Measurements from ENCODE around the gene STK38.

STK38 gene

GRCh38 chr6:36492621-36493020, 54.7 kb downstream of the STK38 start (continued):
- TF ChIP-seq CREB5 (CRISPR knock-in tag; IDR thresholded peaks at IDR 0.05; ENCODE audit: low read depth): no peak
- TF ChIP-seq ISL1 (CRISPR knock-in tag; IDR thresholded peaks at IDR 0.05): no peak
- TF ChIP-seq ZFP3 (CRISPR knock-in tag; IDR thresholded peaks at IDR 0.05): no peak
- no peak for TF ChIP-seq TOX (CRISPR knock-in tag; IDR thresholded peaks at IDR 0.05; ENCODE audit: borderline replicate concordance)
- no peak for TF ChIP-seq ZNF8 (CRISPR knock-in tag; IDR thresholded peaks at IDR 0.05)
- no peak for TF ChIP-seq ZNF565 (CRISPR knock-in tag; conservative IDR thresholded peaks at IDR 0.05; ENCODE audit: low read depth)
- TF ChIP-seq PPARA (CRISPR knock-in tag; IDR thresholded peaks at IDR 0.05; ENCODE audit: borderline replicate concordance): no peak
- TF ChIP-seq OSR1 (CRISPR knock-in tag; IDR thresholded peaks at IDR 0.05): no peak
- TF ChIP-seq SNAI2 (CRISPR knock-in tag; IDR thresholded peaks at IDR 0.05): no peak

GRCh38 chr6:36492092-36492491, 55.2 kb downstream of the STK38 start:
- no peak for TF ChIP-seq GLIS3 (CRISPR knock-in tag; IDR thresholded peaks at IDR 0.05)
- no peak for TF ChIP-seq ARNTL (CRISPR knock-in tag; IDR thresholded peaks at IDR 0.05; ENCODE audit: borderline replicate concordance, low read depth)
- TF ChIP-seq CSRNP3 (CRISPR knock-in tag; IDR thresholded peaks at IDR 0.05): no peak
- no peak for TF ChIP-seq TCF4 (CRISPR knock-in tag; IDR thresholded peaks at IDR 0.05; ENCODE audit: borderline replicate concordance)
- no peak for TF ChIP-seq CREB5 (CRISPR knock-in tag; IDR thresholded peaks at IDR 0.05; ENCODE audit: low read depth)
- TF ChIP-seq ZNF565 (CRISPR knock-in tag; conservative IDR thresholded peaks at IDR 0.05; ENCODE audit: low read depth): no peak
- TF ChIP-seq TOX (CRISPR knock-in tag; IDR thresholded peaks at IDR 0.05; ENCODE audit: borderline replicate concordance): no peak
- no peak for TF ChIP-seq ISL1 (CRISPR knock-in tag; IDR thresholded peaks at IDR 0.05)
- TF ChIP-seq POU6F1 (CRISPR knock-in tag; IDR thresholded peaks at IDR 0.05; ENCODE audit: borderline replicate concordance, low read depth): no peak
- TF ChIP-seq BACH2 (CRISPR knock-in tag; IDR thresholded peaks at IDR 0.05; ENCODE audit: borderline replicate concordance): no peak
- TF ChIP-seq RARB (CRISPR knock-in tag; IDR thresholded peaks at IDR 0.05): no peak
- TF ChIP-seq CSDC2 (CRISPR knock-in tag; IDR thresholded peaks at IDR 0.05): no peak
- TF ChIP-seq ZNF70 (CRISPR knock-in tag; IDR thresholded peaks at IDR 0.05): no peak
- TF ChIP-seq ESRRG (CRISPR knock-in tag; IDR thresholded peaks at IDR 0.05): no peak
- no peak for TF ChIP-seq OSR1 (CRISPR knock-in tag; IDR thresholded peaks at IDR 0.05)
- no peak for TF ChIP-seq ZFP30 (CRISPR knock-in tag; IDR thresholded peaks at IDR 0.05)
- TF ChIP-seq ZFP3 (CRISPR knock-in tag; IDR thresholded peaks at IDR 0.05): no peak
- no peak for ATAC-seq

GRCh38 chr6:36491378-36491965, 55.8 kb downstream of the STK38 start:
- ATAC-seq: no peak
- TF ChIP-seq ZFP3 (CRISPR knock-in tag; IDR thresholded peaks at IDR 0.05) (no peak), CREB5 (CRISPR knock-in tag; IDR thresholded peaks at IDR 0.05; ENCODE audit: low read depth) (no peak), ZC3H10 (CRISPR knock-in tag; IDR thresholded peaks at IDR 0.05) (no peak), CSRNP3 (CRISPR knock-in tag; IDR thresholded peaks at IDR 0.05) (no peak)
